NCI-H2107 treated with DMSO at 0.1 percent for 48 hours (cell line): ENCODE measurements around the gene MSRB2.
"Not testable (repeated sequence)": the region's sequence is repeated elsewhere in the genome, so short reads cannot be mapped to it uniquely, and the experiment has no call there.

Experiments
- DNase-seq: peaks from one replicate; lab custom pipeline; 2025; ENCODE audit not compliant: unreplicated experiment; lab: John Stamatoyannopoulos, UW

Gene MSRB2

GRCh38 chr10:23095404-23095965 is at the start of gene MSRB2:
TSS of gene MSRB2 (plus strand) at chr10:23095579. CDS start at chr10:23095609, 30 bp downstream.
- peak; percentile 21 for DNase-seq

- DNase-seq, result no peak
These were observed 49.4 kb upstream of the MSRB2 start for GRCh38 chr10:23046027-23046426.

- DNase-seq, result no peak
These were observed 48.0 kb upstream of the MSRB2 start for GRCh38 chr10:23047201-23048050.

- no peak for DNase-seq
These were observed 47.2 kb upstream of the MSRB2 start for GRCh38 chr10:23048191-23048590.

GRCh38 chr10:23051278-23051677 is 44.1 kb upstream of the MSRB2 start:
- DNase-seq, result no peak

- DNase-seq, result no peak
These were observed 43.5 kb upstream of the MSRB2 start for GRCh38 chr10:23051855-23052331.

- DNase-seq, result no peak
These were observed 42.3 kb upstream of the MSRB2 start for GRCh38 chr10:23053036-23053435.

- no peak for DNase-seq
These were observed 39.8 kb upstream of the MSRB2 start for GRCh38 chr10:23055424-23056185.

GRCh38 chr10:23056186-23056579 is 39.2 kb upstream of the MSRB2 start:
- DNase-seq, result no peak

- no peak for DNase-seq
These were observed 37.0 kb upstream of the MSRB2 start for GRCh38 chr10:23058366-23058765.

- peak; percentile 31 for DNase-seq
These were observed 34.5 kb upstream of the MSRB2 start for GRCh38 chr10:23060918-23061317.

GRCh38 chr10:23063045-23063972 is 32.1 kb upstream of the MSRB2 start:
- DNase-seq, result no peak

- no peak for DNase-seq
These were observed 31.2 kb upstream of the MSRB2 start for GRCh38 chr10:23063973-23064812.

GRCh38 chr10:23064813-23065114 is 30.6 kb upstream of the MSRB2 start:
- DNase-seq, result not testable (repeated sequence)

- DNase-seq, result no peak
These were observed 30.0 kb upstream of the MSRB2 start for GRCh38 chr10:23065181-23065948.

GRCh38 chr10:23067337-23067736 is 28.0 kb upstream of the MSRB2 start:
- no peak for DNase-seq

- DNase-seq, result peak; percentile 42
These were observed 27.2 kb upstream of the MSRB2 start for GRCh38 chr10:23067939-23068775.
